Activated naive CD8-positive, alpha-beta T cell treated with anti-CD3 and anti-CD28 coated beads, Interleukin-2, amount 50 U/mL, for 16 hours (primary cell): ENCODE measurements around the gene SYNM.
"Not testable (repeated sequence)": the region's sequence is repeated elsewhere in the genome, so short reads cannot be mapped to it uniquely, and the experiment has no call there.

ENCODE experiments used
- DNase-seq: peaks from one replicate; pipeline ENCODE4 v3.0.0-alpha.2; 2020; ENCODE audit warnings: low read depth, low spot score

The SYNM gene

DNA sequence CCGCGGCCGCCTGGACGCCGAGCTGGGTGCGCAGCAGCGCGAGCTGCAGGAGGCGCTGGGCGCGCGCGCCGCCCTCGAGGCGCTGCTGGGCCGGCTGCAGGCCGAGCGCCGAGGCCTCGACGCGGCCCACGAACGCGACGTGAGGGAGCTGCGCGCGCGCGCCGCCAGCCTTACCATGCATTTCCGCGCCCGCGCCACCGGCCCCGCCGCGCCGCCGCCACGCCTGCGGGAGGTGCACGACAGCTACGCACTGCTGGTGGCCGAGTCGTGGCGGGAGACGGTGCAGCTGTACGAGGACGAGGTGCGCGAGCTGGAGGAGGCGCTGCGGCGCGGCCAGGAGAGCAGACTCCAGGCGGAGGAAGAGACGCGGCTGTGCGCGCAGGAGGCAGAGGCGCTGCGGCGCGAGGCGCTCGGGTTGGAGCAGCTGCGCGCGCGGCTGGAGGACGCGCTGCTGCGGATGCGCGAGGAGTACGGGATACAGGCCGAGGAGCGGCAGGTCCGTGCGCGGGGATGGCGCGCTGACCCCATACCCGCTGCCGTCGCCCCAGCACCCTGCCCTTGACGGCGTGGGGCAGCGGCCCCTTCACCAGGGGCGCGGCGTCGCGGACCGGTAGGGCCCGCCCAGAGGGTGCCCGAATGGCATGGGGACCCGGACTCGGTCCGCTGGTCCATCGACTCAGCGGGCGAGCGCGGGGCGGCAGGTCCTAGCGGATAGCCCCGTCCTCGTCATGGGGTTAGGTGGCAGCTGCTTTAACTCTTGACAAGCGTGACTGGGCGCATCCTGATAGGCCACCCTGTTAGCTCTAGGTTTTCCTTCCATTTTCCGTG is 848 bp downstream of the SYNM start:
- DNase-seq = no peak

DNA sequence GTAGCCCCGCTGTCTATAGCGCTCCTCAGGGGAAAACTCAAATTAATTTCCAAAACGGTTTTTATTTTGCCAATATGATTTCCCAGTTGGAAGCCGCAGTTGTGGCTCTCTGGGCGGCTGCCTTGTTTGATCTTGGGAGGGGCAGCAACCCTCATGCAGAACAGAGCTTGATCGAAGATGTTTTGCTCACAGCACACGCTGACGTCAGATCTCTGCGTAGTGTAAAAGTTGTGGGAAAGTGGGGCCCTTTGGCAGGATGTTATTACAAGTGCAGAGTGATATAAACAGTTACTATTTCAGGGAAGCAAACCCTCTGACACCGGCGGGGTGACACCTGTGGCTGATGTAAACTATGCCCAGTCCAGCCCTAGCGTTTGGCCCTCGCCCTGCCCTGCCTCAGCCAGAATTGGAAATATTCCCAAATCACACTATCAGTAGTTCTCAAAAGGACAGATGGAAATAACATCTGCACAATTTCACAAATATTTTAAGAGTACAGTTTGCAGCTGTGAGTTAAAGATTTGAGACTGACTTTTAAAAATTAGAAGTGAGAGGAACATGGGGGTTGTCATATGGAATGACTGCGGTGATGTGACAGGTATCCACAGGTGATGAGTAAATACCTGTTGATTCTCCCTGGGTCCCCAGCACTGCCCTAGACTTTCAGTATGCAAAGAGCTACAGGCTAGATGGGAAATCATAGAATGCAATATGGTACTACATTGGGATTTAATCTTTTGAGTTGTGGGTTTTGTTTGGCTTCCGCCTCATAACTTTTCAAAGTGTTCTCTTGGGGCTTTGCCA is 1.7 kb downstream of the SYNM start:
- DNase-seq = no peak

DNA sequence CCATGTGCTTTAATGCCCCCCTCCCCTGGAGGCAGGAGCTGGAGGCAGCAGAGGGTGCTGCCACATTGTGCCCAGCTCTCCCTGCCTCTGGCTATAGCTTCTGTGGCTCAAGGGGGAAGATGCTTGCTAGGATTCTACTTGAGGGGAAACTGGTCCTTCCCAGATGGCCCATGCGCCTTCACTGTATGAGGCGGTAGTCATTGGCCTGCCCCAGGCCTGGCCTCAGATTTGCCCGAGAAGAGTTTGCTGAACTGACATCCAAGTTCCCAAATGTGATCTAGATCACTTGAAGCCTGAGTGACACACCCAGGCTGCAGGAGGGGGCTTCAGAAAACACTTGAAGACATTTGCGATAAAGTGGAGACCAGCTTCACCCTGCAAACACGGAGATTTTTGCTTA is 4.1 kb downstream of the SYNM start:
- no peak for DNase-seq

DNA sequence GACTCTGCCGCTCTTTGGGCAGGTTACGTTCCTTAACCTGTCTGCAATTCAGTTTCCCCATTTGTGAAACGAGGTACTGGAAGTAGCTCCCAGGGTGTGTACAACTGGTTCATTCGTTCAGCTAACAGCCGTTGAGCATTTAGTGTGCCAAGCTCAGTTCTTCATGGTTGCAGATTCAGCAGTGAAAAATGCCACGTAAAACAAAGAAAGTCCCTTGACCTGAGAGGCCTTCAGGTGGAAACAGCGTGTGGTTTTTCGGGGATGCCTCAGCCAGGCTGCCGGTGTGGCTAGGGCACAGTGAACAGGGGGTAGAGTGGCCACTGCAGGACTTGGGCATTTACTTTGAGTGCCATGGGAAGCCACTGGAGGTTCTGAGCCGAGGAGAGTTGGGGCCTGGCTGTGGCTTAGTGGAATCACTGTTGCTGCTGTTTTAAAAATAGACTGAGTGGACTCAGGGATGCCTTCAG is 4.7 kb downstream of the SYNM start:
- no peak for DNase-seq

DNA sequence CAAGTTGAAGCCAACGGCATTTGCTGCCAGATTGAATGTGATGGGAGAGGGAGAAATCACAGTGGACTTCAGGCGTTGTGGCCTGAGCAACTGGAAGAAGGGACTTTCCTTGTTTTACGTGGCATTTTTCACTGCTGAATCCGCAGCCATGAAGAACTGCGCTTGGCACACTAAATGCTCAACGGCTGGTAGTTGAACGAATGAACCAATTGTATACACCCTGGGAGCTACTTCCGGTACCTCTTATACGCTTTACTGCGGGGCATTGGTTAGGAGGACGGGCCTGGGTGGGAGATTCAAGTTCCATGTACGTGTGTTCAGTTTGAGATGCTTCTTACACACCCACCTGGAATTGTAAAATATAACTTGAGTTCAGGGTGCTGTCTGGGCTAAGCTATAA is 5.2 kb downstream of the SYNM start:
- no peak for DNase-seq

DNA sequence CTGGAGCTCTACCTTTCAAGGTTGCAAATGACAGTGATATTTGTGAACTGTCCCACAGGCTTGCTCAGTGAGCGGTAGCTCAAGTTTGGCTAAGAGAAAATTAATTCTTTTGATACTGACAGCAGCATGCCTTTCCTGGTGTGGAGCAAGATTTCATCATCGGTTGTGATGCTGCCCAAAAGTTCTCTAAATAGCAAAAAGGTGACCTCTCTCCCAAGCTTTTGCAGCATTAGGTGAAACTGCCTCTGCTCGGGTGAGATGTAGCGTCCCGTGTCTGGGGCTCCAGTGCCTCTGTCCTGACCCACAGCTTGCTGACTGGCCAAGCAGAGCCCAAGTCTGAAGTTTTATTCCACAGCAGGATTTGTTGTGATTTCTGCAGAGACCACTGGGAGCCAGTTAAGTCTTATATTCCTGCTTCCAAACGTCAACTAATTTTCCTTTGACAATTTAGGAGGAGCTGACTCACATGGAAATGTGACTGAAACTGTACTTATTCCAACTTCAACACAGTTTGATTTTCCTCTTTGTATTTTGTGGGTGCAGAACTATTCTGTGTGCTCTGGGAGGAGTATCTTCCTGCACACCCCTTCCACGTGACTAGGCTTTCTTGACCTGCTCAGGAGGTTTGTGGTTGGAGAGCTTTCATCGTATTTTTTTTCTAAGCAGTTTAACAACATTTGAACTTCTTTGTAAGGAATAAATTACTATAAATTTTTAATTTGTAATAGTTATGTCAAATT is 5.9 kb downstream of the SYNM start:
- DNase-seq = no peak

DNA sequence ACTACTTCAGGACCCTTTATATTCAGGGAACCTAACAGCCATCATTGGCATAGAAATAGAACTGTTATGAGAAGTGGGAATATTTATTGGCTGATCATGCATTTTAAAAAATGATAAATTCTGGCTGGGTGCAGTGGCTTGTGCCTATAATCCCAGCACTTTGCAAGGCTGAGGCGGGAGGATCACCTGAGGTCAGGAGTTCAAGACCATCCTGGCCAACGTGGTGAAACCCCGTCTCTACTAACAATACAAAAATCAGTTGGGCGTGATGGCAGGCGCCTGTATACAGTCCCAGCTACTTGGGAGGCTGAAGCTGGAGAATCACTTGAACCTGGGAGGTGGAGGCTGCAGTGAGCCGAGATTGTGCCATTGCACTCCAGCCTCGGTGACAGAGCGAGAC is 6.8 kb downstream of the SYNM start:
- not testable (repeated sequence) for DNase-seq

DNA sequence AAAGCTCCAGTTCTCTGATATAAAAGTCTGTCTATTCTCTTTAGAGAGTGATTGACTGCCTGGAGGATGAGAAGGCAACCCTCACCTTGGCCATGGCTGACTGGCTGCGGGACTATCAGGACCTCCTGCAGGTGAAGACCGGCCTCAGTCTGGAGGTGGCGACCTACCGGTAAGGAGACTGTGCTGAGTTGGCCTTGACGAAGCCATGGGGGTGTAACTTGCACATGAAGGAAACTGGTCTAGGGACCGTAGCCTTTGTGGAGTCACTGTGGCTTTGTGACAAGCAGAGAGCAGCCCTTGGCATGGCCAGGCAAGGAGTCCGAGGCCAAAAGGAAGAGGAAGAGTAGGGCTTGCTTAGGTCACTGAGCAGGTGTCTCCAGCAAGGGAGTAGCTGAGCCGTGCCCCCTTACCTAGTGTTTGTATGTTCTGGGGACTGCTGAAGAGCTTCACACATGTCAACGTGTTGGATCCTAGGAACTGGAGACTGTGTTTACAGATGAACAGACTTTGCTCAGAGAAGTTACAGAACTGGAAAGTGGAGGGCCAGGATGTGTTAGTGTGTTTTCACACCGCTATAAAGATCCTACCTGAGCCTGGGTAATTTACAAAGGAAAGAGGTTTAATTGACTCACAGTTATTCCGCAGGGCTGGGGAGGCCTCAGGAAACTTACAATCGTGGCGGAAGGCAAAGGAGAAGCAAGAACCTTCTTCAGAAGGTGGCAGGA is 8.8 kb downstream of the SYNM start:
- DNase-seq = no peak

DNA sequence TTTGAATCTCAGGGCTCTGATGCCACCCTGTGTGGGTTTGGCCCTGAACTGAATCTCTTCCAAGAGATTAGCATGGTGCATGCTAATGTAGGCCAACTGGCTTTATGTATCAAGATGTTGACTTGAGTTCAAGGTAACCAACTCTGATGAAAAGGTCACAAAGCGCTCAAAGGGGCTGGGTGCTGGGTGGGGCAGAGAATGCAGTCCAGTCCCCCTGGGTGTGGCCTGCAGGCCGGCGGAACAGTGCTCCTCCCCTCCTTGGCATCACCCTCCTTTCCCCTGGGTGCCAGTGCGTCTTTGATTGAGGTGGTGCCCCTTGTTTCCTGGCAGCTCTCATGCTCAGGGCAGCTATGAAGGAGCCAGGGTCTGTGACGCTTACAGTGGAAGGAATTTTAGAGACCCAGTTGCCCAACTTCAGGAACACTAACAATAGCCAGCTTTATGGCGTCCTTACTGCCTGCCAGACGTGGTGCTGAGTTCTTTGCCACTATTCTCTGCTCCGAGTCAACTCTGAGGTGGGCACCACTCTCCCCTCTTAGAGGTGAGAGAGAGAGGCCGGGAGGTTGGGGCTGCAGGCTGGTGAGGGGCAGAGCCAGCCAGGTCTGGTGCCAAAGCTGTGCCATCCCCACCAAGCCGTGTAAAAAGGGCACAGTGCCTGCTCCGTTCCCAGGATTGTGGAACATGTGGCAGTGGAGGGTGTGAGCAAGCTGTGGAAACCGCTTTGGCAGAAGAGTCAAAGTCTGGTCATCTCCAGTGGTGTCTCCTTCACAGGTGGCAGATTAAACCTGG is 9.8 kb downstream of the SYNM start:
- DNase-seq = no peak

DNA sequence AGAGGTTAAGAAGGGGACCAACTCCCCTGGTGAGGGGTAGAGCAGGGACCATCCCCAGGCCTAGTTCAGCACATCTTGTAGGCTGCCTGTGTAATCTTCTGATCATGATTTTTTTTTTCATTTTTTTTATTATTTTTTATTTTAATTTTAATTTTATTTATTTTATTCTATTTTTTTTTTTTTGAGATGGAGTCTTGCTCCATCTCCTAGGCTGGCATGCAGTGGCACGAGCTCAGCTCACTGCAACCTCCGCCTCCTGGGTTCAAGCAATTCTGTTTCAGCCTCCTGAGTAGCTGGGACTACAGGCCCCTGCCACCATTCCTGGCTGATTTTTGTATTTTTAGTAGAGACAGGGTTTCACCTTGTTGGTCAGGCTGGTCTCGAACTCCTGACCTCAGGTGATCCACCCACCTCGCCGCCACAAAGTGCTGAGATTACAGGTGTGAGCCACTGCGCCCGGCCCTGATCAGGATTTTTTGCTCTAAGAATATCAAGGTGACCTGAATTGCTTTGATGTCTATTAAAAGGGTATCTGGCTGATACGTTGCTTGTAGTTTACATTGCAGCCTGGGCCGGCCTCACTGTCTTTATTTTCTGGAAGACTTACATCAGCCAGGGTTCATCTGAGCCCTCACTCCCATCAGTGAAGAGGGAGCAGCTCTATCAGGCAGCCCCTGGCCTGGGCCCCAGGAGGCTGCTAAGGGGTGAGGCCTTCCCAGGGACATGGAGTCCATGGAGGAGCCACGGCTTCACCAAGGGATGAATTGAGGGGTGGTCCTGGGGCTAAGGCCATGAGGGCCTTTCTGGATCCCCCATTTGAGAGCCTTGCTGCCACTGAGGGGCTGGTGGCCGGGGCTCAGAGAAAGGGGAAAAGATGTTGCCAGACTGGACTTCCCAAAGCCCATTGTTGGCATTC is 10.7 kb downstream of the SYNM start:
- DNase-seq = no peak

DNA sequence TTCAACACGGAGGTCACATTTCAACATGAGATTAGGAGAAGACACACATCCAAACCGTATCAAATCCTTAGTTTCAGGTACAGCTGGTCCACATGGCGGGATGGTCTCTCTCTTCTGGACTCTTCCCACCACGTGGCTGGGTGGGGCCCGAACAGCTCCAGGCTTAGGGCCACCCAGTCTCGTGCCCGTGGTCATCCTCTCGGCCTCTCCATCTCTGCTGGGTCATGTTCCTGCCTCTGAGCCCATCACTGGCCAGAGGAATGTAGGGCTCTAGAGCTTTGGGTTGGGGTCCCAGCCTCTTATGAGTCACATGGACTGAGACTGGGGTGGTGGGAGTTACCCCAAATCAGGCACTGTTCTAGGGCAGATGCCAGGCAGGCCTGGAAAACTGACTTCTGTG is 12.2 kb downstream of the SYNM start:
- DNase-seq = no peak

DNA sequence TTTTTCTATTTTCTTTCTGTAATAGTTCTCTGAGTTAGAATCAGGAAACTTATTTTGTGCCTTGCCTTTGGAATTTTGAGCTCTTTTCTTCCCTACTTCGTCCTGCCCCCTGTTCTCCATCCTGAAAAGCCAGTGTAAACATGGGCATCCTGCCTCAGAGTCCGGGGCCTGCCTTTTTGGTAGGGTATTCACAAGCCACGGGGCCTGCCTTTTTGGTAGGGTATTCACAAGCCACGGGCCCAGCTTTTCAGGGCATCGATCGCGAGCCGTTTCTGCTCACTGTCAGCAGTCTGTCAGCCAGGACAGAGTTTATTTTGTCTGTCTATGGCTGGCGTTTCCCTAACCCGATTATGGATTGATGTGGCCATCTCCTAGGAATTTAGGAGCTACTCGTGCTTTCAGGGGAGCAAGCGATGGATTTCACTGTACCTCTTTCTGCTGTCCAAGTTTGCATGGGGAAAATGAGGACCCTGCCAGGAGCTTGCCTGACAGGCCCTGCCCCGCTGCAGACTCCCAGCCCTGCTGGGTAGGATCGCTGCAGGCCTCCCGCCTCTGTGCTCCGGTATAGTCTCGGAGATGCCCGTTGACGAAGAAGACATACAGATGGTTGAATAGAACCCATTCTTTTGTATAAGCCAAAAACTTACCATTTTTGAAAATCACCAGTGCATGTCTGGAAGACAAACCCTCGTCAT is 12.8 kb downstream of the SYNM start:
- no peak for DNase-seq

DNA sequence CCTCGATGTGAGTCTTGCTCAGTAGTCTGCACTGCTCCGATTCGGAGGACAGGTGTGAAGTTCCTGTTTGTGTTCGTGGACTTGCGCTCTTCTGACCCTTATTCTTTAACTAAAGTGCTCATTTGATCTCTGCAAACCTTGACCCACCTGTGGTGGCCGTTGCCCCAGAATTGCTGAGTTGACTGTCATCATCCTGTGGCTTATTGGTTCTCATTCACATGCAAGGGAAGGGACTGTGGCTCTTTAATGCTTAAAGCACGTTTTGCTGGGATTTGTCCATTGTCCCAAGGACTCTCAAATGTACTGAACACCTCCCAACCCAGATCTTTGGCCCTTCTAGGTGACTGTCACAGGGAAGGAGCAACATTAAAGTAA is 13.4 kb downstream of the SYNM start:
- DNase-seq = no peak

DNA sequence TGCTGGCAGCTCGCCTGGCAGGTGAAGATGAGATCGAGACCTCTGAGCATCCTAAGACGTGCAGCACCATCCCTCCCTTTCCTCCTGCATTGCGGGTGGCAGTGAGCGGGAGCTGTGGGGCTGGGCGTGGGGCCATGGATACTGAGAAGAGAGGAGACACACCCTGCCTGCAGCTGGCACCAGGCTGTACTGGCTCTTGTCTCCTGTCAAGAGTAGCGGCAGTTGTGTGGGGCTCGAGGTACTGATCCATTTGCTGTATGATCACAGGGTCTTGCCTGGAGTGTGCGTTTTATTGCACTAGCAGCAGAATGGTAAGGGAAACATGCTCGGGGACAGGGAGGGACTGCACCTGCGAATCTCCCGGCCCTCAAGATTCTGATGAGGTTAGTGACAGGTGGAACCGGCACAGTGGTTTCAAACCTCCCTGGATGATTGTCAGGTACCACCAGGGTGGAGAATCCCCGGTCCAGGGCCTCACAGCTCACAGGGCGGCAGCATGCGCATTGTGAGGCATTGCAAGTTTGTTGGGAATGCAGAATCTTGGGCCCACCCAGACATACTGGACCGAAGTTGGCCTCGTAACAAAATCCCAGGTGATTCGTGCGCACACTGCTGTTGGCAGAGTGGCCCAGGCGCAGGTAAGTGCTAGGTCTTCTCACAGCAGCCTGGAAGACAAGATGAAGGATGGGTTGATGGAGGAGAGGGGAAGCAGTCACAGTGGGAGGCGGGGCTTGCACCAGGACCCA is 14.1 kb downstream of the SYNM start:
- DNase-seq = no peak

DNA sequence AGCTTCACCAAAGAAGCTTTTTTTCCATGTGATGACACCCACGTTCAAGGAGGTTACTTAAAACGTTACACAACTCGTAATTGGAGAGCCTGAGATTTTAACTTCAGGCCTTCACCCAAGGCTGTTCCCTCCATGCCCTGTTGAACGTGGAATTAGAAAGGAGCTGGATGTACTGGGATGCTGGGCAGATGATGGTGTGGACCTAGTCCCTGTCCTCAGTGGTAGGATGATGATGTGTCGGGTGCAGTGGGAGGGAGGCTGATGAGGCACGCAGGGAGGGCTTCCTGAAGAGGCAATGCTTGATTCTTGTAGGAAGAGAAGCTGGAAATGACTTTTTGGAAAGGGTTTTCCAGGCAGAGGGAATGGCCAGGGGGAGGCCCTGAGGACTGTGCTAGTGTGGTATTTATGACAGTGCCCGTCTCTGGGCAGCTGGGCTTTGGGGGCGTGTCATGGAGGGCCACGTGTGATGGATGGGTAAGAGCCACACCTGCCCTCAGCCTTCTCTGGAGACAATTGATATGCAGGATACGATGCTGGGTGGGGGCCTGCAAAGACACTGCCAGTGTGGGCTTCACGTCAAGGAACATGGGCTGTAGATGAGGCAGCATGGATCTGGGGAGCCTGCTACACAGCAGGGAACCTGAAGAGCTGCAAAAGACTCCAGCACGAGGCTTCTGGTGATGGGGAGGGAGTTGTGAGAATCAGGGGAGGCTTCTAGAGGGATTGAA is 15.3 kb downstream of the SYNM start:
- DNase-seq = no peak

DNA sequence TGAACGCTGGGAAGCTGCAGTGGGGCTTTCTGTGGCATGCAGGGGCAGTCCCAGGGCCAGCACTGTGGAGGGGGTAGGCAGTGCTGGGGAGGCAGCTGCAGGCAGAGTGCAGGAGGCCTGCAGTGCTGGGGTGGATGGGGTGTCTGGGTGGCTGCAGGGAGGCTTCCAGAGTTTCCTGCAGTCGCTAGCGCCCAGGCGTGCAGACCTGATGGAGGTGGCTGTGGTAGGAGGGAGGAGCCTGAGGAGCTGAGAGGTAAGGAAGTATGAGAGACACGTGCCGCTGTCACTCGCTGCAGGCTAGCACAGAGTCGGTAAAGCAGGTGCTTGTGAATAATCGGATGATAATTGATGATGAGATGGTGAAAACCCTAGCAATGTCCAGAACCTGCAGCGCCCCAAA is 16.3 kb downstream of the SYNM start:
- DNase-seq = no peak

DNA sequence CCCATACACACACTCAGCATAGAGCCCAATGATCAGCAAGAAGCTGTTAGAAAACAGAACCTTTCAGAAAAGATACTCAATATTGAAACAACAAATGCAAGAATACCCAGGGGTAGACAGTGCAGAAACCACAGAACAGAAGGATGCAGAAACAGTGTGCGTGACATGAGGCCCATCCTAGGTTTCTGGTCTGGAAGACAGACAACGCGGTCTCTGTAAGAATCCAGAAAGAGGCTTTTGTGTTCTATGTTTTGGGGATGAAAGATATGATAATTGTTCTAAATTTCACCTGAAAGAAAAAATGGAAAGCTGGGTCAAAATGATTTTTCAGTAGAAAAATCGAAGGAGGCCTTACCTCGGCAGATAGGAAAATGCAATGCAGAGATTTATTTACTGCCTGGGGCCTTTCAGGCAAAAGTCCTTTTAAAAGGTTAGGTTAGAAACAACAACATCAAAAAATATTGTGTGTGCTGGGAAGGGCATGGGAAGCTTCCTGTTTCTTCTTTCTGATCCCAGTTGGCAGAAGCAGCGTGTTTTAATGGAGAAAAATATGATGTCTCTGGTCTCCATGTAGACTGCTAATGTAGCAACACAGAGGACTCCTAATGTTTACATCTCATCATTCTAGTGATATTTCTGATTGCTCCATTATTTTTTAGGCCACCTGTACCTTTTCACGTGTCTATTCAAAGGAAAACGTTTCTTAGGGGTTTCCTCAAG is 17.0 kb downstream of the SYNM start:
- DNase-seq = no peak
